Omental fat pad (tissue), 4 donors: ENCODE measurements around the gene SLC35B2. TPM values are rescaled to one million over a fixed set of nuclear protein-coding genes. Genes with fewer than 3 reads are reported as not detected.

Source experiments
- ATAC-seq: fragments of 150-250 bp; one replicate; pipeline ENCODE4 v1.9.1; 2016; ENCODE audit warnings: mild to moderate bottlenecking, moderate library complexity; ENCODE audit not compliant: low FRiP score
- DNase-seq: peaks from one replicate; pipeline ENCODE4 v3.0.0-alpha.2; 2019; ENCODE audit warnings: low spot score
- total RNA-seq, 4 donors: library from RNA; depleted of rRNA; stranded (reverse); fragments of >200 nt; gene quantifications; one replicate each; pipeline ENCODE4 v1.1.0, GENCODE V29; 2016
- TF ChIP-seq, protein P1 (sequence below), 3 donors: fragments of 450-650 bp; IDR thresholded peaks; one replicate each; pipeline ENCODE4 v1.5.1; 2016 to 2017; ENCODE audit warnings: antibody characterized with exemption in 3 of 3, mild to moderate bottlenecking in 3 of 3, moderate library complexity in 2 of 3

Gene SLC35B2
- total RNA-seq, 4 donors from 2014 or later, result 25.3 to 31.9 (median 30.4) TPM

DNA sequence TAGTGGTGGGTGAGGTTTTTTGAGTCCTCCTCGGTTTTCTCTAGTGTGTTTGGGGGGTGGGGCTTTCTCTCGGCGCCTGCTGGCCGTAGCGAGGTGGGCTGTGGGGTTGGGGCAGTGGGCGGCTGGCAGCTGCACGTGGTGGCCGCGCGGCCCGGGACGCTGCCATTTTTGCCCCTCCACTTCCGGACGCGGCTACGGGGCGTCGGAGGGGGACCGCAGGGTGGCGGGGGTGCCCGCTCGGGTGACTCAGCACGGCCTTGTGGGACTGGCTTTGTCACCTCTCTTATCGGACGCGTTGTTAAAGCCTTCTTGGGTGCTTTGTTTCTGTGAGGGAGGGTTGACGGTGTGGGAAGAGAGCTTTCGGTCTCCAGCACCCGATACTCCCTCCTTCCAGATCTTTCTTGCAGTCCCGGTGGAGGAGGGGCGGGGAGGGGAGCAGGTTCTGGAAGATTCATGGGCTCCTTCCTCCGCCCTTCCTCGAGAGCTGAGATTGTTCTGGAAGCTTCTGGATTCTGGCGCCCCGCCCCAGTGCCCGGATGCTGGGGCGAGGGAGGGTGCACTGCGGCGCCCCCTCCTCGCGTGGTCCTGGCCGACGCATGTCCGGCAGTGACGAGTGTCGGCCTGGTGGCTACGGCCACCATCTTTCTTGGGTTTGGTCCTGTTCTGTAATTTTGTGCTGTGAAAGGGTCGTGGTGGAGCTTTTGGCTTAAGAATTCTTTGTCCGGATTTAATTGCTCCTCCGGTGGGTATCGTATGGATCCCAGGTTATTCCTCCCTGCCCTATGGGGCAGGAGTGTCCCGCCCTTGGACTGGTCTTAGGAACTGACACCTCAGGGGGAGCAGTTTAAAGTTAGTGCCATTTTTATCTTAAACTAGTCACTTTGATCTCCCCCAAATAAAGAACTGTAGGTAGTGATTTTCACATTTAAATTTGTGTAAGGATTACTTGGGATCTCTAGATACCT lies 9.7 kb downstream of the SLC35B2 start:
- TF ChIP-seq, protein P1, sequence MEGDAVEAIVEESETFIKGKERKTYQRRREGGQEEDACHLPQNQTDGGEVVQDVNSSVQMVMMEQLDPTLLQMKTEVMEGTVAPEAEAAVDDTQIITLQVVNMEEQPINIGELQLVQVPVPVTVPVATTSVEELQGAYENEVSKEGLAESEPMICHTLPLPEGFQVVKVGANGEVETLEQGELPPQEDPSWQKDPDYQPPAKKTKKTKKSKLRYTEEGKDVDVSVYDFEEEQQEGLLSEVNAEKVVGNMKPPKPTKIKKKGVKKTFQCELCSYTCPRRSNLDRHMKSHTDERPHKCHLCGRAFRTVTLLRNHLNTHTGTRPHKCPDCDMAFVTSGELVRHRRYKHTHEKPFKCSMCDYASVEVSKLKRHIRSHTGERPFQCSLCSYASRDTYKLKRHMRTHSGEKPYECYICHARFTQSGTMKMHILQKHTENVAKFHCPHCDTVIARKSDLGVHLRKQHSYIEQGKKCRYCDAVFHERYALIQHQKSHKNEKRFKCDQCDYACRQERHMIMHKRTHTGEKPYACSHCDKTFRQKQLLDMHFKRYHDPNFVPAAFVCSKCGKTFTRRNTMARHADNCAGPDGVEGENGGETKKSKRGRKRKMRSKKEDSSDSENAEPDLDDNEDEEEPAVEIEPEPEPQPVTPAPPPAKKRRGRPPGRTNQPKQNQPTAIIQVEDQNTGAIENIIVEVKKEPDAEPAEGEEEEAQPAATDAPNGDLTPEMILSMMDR (IDR thresholded peaks at IDR 0.05), result no peak
- DNase-seq, result peak; percentile 62
- ATAC-seq, result peak; percentile 19

DNA sequence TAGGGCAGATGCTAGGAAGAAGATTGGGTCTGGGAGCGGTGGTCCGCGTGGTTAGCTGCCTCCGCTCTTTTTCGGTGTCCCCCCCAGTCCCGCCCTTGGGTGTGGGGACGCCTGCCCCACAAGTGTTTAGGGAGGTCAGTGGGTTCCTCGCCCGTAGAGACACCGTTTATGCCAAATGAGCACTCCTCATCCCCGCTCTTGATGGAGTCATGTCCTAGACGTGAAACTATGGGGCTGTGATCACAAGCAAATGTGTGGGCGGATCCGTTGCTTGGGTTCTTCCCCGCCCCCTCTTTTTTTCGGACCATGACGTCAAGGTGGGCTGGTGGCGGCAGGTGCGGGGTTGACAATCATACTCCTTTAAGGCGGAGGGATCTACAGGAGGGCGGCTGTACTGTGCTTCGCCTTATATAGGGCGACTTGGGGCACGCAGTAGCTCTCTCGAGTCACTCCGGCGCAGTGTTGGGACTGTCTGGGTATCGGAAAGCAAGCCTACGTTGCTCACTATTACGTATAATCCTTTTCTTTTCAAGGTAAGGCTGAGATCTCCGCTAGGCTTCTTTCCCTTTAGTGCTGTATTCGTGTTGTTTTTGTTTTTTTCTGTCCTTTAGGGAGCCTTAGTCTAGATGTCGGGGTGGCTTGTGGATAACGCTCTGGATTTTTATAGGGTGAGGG lies 10.5 kb downstream of the SLC35B2 start, which contains the start of gene HSP90AB1:
Gene HSP90AB1, plus strand, starts transcription at position 439 of the 675 bp plus-strand sequence. CDS start 1,529 bp downstream, outside the sequence.
- peak; percentile 91 for DNase-seq
- TF ChIP-seq, protein P1 (IDR thresholded peaks at IDR 0.05), result no peak
- peak; percentile 87 for ATAC-seq

DNA sequence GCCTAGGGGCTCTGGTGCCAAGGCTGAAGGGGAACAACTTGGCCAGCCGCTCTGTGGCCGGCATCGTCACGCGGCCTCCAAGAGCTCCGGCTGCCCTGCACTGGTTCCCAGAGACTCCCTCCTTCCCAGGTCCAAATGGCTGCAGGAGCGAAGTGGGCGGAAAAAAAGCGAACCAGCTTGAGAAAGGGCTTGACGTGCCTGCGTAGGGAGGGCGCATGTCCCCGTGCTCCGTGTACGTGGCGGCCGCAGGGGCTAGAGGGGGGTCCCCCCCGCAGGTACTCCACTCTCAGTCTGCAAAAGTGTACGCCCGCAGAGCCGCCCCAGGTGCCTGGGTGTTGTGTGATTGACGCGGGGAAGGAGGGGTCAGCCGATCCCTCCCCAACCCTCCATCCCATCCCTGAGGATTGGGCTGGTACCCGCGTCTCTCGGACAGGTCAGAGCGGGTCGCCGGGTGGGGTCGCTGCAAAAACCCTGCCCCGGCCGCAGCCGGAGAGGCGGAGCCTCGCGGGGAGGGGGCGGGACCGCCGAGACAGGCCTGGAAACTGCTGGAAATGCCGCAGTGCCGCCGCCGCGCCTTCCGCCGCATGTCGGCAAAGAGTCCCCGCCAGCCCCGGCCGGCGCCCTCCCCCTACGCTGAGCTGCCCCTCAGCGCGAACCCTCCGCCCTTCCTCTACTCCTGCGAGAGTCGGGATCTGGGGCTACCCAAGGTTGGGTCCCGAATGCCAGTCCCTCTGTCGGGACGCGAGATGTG lies 11.2 kb downstream of the SLC35B2 start:
- TF ChIP-seq, protein P1 (IDR thresholded peaks at IDR 0.05), result no peak
- DNase-seq (peak; percentile 49), ATAC-seq (peak; percentile 84)

DNA sequence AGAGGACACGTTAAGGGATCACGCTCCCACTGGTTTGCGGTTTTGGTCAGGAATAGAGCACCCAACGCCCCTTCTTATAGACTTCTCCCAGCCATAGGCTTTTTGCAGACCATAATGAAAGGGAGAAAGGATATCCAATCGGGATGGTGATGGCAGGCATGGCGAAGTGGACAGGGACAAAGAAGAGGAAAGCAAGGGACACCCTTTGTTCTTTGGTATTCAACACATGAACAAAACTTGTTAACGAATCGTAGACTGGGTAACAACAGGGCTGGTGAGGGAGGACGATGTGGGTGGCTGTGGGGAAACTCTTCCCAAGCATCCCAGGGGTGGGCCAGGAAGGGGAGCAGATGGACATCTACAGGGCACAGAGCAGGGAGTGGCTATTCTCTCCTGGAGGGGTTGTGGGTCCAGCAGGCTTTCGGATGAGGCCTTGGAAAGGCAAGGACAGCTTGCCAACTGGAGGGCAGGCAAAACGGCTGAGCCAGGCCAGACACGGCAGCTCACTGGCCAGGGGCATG lies 11.9 kb downstream of the SLC35B2 start:
- DNase-seq, result no peak

DNA sequence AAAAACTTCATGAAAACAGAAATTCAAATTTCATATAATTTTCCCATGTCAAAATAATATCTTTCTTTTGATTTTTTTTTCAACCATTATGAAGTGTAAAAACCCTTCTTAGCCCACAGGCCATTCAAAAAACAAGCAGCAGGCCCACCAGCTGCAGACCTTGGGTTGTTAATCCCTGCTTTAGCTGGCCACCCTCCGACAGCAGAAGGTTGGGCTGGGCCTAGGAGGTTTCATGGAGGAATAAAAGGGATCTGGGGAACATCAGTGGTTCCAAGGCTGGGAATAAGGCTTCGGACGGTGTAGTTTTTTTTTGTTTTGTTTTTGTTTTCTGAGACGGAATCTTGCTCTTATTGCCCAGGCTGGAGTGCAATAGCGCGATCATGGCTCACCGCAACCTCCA lies 14.0 kb downstream of the SLC35B2 start:
- DNase-seq (no peak), ATAC-seq (no peak)
- TF ChIP-seq, protein P1 (IDR thresholded peaks at IDR 0.05), result no peak

More for the DNA sequence above, 11.9 kb downstream of the SLC35B2 start:
- TF ChIP-seq, protein P1 (IDR thresholded peaks at IDR 0.05), result no peak
- ATAC-seq, result peak; percentile 0

DNA sequence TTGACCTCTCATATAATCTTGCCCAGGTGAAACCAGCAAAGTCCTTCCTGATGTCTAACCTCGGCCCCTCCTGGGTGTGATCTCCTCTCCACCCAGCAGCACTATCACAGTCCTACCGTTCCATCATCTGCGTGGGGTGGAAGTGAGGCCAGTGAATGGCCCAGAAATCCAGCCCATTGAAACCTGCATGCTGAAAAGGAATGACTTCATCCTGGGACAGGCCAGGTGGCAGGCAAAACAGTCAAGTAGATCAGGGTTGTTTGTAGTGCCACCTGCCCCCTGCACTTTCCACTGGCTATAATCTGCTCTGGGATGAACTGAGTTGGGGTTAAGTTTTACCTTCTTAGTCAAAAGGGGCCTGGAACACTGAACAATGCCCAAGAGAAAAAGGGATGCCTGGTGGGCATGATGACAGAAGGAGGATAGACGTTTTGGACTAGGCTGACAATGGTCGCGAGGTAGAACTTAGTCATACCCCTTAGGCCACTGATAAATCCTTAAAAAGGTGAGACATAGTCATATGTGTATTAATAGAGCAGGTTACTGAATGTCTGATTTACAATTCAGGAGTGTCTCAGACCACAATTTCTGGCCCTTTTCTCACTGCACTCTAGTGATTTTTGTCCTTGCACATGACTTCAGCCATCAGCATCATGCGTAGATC lies 18.5 kb downstream of the SLC35B2 start:
- DNase-seq, result no peak
- TF ChIP-seq, protein P1 (IDR thresholded peaks at IDR 0.05), result no peak
- no peak for ATAC-seq
